ENCODE measurements around the gene SPTAN1. TPM values are rescaled to one million over a fixed set of nuclear protein-coding genes. Genes with fewer than 3 reads are reported as not detected.

The SPTAN1 gene
- total and polyA plus RNA-seq, 2 of the 4 experiments (the other 2 are of a cell fraction) = 275 to 327 TPM

DNA sequence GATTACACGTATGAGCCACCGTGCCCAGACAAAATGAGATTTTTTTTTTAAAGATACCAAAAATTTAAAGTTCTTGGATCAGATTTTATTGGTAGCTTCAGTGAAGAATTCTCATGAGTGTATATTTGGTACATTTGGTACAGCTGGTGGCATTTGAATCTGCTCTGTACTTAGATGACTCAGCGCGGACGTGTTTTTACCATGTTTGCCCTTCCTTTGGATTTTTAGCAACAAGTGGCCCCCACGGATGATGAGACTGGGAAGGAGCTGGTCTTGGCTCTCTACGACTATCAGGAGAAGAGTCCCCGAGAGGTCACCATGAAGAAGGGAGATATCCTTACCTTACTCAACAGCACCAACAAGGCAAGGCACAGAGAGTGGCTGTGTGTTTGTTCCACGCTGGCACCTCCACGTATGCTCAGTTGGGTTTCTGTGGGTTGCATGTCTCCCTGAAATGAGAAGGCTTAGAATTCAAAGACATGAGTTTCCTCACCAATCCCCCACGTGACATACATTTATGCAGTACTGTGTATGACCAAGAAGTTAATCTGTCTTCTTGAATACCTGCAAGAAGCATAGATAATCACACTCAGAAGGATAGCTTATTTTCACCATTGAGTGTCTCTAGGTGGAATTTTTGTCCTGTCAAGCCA lies 36.3 kb downstream of the SPTAN1 start:
- Histone ChIP-seq H2BK5ac (ENCODE audit: low read depth, low read length, poor library complexity, severe bottlenecking) (no peak overlapping the region), H2AK9ac (replicated peaks; ENCODE audit: low read depth, low read length, poor library complexity) (peak overlapping the region; percentile 31), H4K20me1 (ENCODE audit: insufficient read depth, low read length) (no peaks in the 10 kb centered on the region; the same call in 1 of the 2 replicates), H3K9me3 (ENCODE audit: control insufficient read depth, insufficient read depth, low read length) (no peaks in the 10 kb centered on the region), H2BK20ac (ENCODE audit: low read depth, low read length) (no peak overlapping the region), H3K14ac (replicated peaks; ENCODE audit: low read depth, low read length) (no peak overlapping the region), H3K4me2 (ENCODE audit: low read depth, low read length) (no peak overlapping the region), H4K8ac (ENCODE audit: low read depth in 2 of 2, low read length in 2 of 2) (no peak overlapping the region), H3K18ac (ENCODE audit: low read depth, low read length) (no peak overlapping the region), H3K79me1 (ENCODE audit: low read depth in 1 of 2, low read length in 2 of 2) (peaks cover 11 to 19% of the 10 kb centered on the region in 2 experiments), H3K56ac (ENCODE audit: extremely low read depth, insufficient read depth, low read length) (no peak overlapping the region), H4K5ac (ENCODE audit: low read depth, low read length) (no peak overlapping the region), H3K9me1 (ENCODE audit: insufficient read depth, low read length) (peaks cover 2% of the 10 kb centered on the region; the same call in 1 of the 2 replicates), H2AK5ac (ENCODE audit: low read depth, low read length) (no peak overlapping the region), H3K27me3 (ENCODE audit: control insufficient read depth, insufficient read depth, low read length) (no peaks in the 10 kb centered on the region), H2BK15ac (ENCODE audit: low read depth, low read length) (no peak overlapping the region), H3K23ac (ENCODE audit: low read depth, low read length) (no peak overlapping the region), H3K36me3 (ENCODE audit: control insufficient read depth, insufficient read depth, low read length) (peaks cover 70% of the 10 kb centered on the region), H3K4me1 (ENCODE audit: control insufficient read depth, insufficient read depth, low read length) (no peaks in the 10 kb centered on the region), H4K91ac (ENCODE audit: insufficient read depth, low read depth, low read length) (no peak overlapping the region), H2BK120ac (ENCODE audit: low read depth, low read length) (no peak overlapping the region), H2AFZ (replicated peaks; ENCODE audit: low read length, poor library complexity) (peak overlapping the region; percentile 23), H3K9ac (ENCODE audit: low read depth, low read length) (no peak overlapping the region), H3K4me3 (ENCODE audit: insufficient read depth, low read depth, low read length) (no peak overlapping the region), H3K4ac (ENCODE audit: low read depth, low read length) (no peak overlapping the region), H3K27ac (ENCODE audit: insufficient read depth, low read length) (no peak overlapping the region)
- no peak for DNase-seq
- intact Hi-C loops (cut with micrococcal nuclease) (no loop called here), in situ Hi-C loops (cut with MboI; ENCODE audit: low sequenced_read_pairs) (no loop called here), dilution Hi-C loops (cut with HindIII; ENCODE audit: low sequenced_read_pairs, unreplicated experiment) (no loop called here)
- ChIA-PET POLR2A (ENCODE audit: unreplicated experiment) (interaction anchor here (0.6 kb wide), 1 partner anchor 112 kb away, joined by 3 read pairs; no protein-coding TSS in a partner anchor), CTCF (interaction anchor here (0.7 kb wide), 1 partner anchor 19 kb away, joined by 3 read pairs; no protein-coding TSS in a partner anchor)
- ATAC-seq (ENCODE audit: low read depth) = no peak
- TF ChIP-seq USF2 (IDR thresholded peaks at IDR 0.05; ENCODE audit: low read depth, low read length) (no peak), POLR2A (IDR thresholded peaks at IDR 0.05; ENCODE audit: low read depth, low read length) (no peak), MAZ (IDR thresholded peaks at IDR 0.05; ENCODE audit: borderline replicate concordance, low read depth, low read length) (no peak), RAD21 (IDR thresholded peaks at IDR 0.05; ENCODE audit: low read length) (no peak), MAFK (IDR thresholded peaks at IDR 0.05; ENCODE audit: low read depth, low read length) (no peak), ELK1 (IDR thresholded peaks at IDR 0.05; ENCODE audit: borderline replicate concordance, low read depth, low read length) (no peak), CHD1 (IDR thresholded peaks at IDR 0.05; ENCODE audit: low read depth, low read length) (no peak), FOS (IDR thresholded peaks at IDR 0.05; ENCODE audit: low read depth, low read length) (no peak), BHLHE40 (IDR thresholded peaks at IDR 0.05; ENCODE audit: low read depth, low read length) (no peak), CTCF (conservative IDR thresholded peaks at IDR 0.05; ENCODE audit: low read depth, low read length) (no peak), NFE2L2 (IDR thresholded peaks at IDR 0.05; ENCODE audit: low read depth, low read length) (no peak), SMC3 (IDR thresholded peaks at IDR 0.05; ENCODE audit: low read depth, low read length) (no peak), CEBPB (IDR thresholded peaks at IDR 0.05; ENCODE audit: low read depth, low read length) (no peak), RCOR1 (IDR thresholded peaks at IDR 0.05; ENCODE audit: insufficient replicate concordance, low read length) (no peak), RFX5 (IDR thresholded peaks at IDR 0.05; ENCODE audit: low read depth, low read length) (no peak), MXI1 (IDR thresholded peaks at IDR 0.05; ENCODE audit: borderline replicate concordance, low read depth, low read length) (no peak)
- no TSS peak for BruUV-seq (replicated peaks)
- 95% methylated on average over 4 of the region's 11 CpGs; no CpG with 5 or more reads in 1 of the 2 experiments for WGBS, 2 experiments (ENCODE audit: extremely low coverage in 2 of 2, insufficient read length in 1 of 2)
